GM12878 (cell line): ENCODE results near the gene MRPL39. TPM values are rescaled to one million over a fixed set of nuclear protein-coding genes. Genes with fewer than 3 reads are reported as not detected.

ENCODE experiments used
- E4F1 ChIP-seq: fragments of 450-650 bp; IDR thresholded peaks from 2 replicates; pipeline ENCODE4 v1.6.1; 2018; ENCODE audit warnings: borderline replicate concordance, mild to moderate bottlenecking; ENCODE audit not compliant: partially characterized antibody
- IKZF2 ChIP-seq, 2 experiments: fragments of 450-650 bp; IDR thresholded peaks; 2 replicates each; pipeline ENCODE4 v1.6.1; 2017; ENCODE audit warnings: mild to moderate bottlenecking in 2 of 2, moderate library complexity in 2 of 2
- IRF4 ChIP-seq: IDR thresholded peaks from 2 replicates; pipeline ENCODE4 v1.6.1; 2011; ENCODE audit warnings: low read depth, low read length
- JUNB ChIP-seq: IDR thresholded peaks from 2 replicates; pipeline ENCODE4 v1.6.1; 2016; ENCODE audit warnings: antibody characterized with exemption, mild to moderate bottlenecking
- JUND ChIP-seq: IDR thresholded peaks from 2 replicates; pipeline ENCODE4 v1.6.1; 2012; ENCODE audit warnings: low read depth, mild to moderate bottlenecking, low read length, improper control_type of control experiment, moderate library complexity
- MLLT1 ChIP-seq: fragments of 450-650 bp; IDR thresholded peaks from 2 replicates; pipeline ENCODE4 v1.6.1; 2016; ENCODE audit warnings: mild to moderate bottlenecking
- MTA3 ChIP-seq: IDR thresholded peaks from 2 replicates; pipeline ENCODE4 v1.6.1; 2012; ENCODE audit warnings: low read length, inconsistent platforms, borderline replicate concordance
- POLR2A ChIP-seq: IDR thresholded peaks from 2 replicates; pipeline ENCODE4 v1.6.1; 2011; ENCODE audit warnings: low read depth, mild to moderate bottlenecking, low read length
- USF2 ChIP-seq: IDR thresholded peaks from 2 replicates; pipeline ENCODE4 v1.6.1; 2011; ENCODE audit warnings: low read depth, low read length, improper control_type of control experiment, borderline replicate concordance
- ZZZ3 ChIP-seq: IDR thresholded peaks from 2 replicates; pipeline ENCODE4 v1.6.1; 2011; ENCODE audit warnings: low read depth; ENCODE audit not compliant: control insufficient read depth, insufficient read length
- polyA plus RNA-seq, 11 experiments: library from polyadenylated mRNA; depleted of rRNA in 4 of 11; unstranded in 6 of 11; stranded (reverse) in 5 of 11; fragments of >200 nt; fragmentation: Nextera tagmentation in 4 of 11; fragmentation: Illumina TruSeq in 1 of 11; extraction: Ambion mirVana in 4 of 11; extraction: Trizol in 1 of 11; gene quantifications; 1 replicate in 1 of 11; 2 replicates in 10 of 11; pipeline versions ENCODE4 v1.2.1 to v1.2.3, GENCODE V29; 2011 to 2016; ENCODE audit warnings: inconsistent platforms in 2 of 11, missing spikeins in 2 of 11, low read depth in 1 of 11
- total RNA-seq, 4 experiments: library from RNA; depleted of rRNA in 3 of 4; stranded (reverse); fragments of >200 nt in 3 of 4; fragmentation: Illumina TruSeq in 1 of 4; extraction: Trizol in 1 of 4; gene quantifications; 2 replicates each; pipeline versions ENCODE4 v1.2.1 to v1.2.3, GENCODE V29; 2013 to 2021

The MRPL39 gene
- total and polyA plus RNA-seq, 10 of the 15 experiments (the other 5 are each of a cell fraction or from before 2014, with no cell fraction given) = 68.8 to 292 (median 120) TPM

GRCh38 chr21:25569711-25570110, 37.6 kb downstream of the MRPL39 start (continued):
- TF ChIP-seq ZZZ3 (no peak), IKZF2 (IDR thresholded peaks at IDR 0.05) (no peak), JUND (no peak), POLR2A (peak; percentile 70), MLLT1 (0 out of 2 replicates have a peak, but pooled peaks have one; percentile 10), JUNB (no peak), E4F1 (no peak), USF2 (no peak), MTA3 (no peak), IRF4 (no peak)
